Activated T-helper 2 cell treated with anti-CD3 and anti-CD28 coated beads, Interferon-gamma antibody, Interleukin-2, Interleukin-4, amounts not matched to agents 10 μg/mL and 5 μg/mL and 100 μg/mL, durations not matched to agents 14 hours and 24 hours and 36 hours (primary cell): ENCODE results near the gene FAM184B. TPM values are rescaled to one million over a fixed set of nuclear protein-coding genes. Genes with fewer than 3 reads are reported as not detected.

Experiments
- DNase-seq: peaks from one replicate; pipeline ENCODE4 v3.0.0; 2021; ENCODE audit warnings: low spot score
- H3K27ac Mint-ChIP-seq: one replicate; pipeline ENCODE4 v1.8.0; 2021; ENCODE audit warnings: mixed read lengths
- H3K27me3 Mint-ChIP-seq: one replicate; pipeline ENCODE4 v1.8.0; 2021; ENCODE audit warnings: low read depth, mixed read lengths
- H3K36me3 Mint-ChIP-seq: one replicate; pipeline ENCODE4 v1.8.0; 2021; ENCODE audit warnings: low read depth, mixed read lengths
- H3K4me1 Mint-ChIP-seq: one replicate; pipeline ENCODE4 v1.8.0; 2021; ENCODE audit warnings: low read depth, mixed read lengths
- H3K4me3 Mint-ChIP-seq: one replicate; pipeline ENCODE4 v1.8.0; 2021; ENCODE audit warnings: low read depth, mild to moderate bottlenecking, moderate library complexity, mixed read lengths
- H3K9me3 Mint-ChIP-seq: one replicate; pipeline ENCODE4 v1.8.0; 2021; ENCODE audit warnings: mixed read lengths
- intact Hi-C: fragments of 100-400 bp; cut with micrococcal nuclease; formaldehyde crosslinking; loops from one replicate; pipeline ENCODE4 v1.15.1; 2023
- total RNA-seq: library from RNA; stranded (reverse); gene quantifications from 2 replicates; pipeline ENCODE4 v1.2.3, GENCODE V29; 2022

Gene FAM184B
- not detected in 2 replicates for total RNA-seq

GRCh38 chr4:17781300-17782287, at the start of gene FAM184B:
FAM184B (minus strand) TSS chr4:17781621; CDS start chr4:17781299, 322 bp downstream.
- Mint-ChIP-seq H3K36me3 (no peaks in the 10 kb centered on the region), H3K9me3 (no peaks in the 10 kb centered on the region), H3K27ac (no peak within 1 kb of the TSS), H3K27me3 (peaks cover 44% of the 10 kb centered on the region), H3K4me1 (peaks cover 10% of the 10 kb centered on the region), H3K4me3 (peak within 1 kb of the TSS; percentile 13)
- DNase-seq = no peak
- intact Hi-C loops = no loop called here

GRCh38 chr4:17823871-17824669, 42.6 kb upstream of the FAM184B start:
- Mint-ChIP-seq H3K36me3 (peaks cover 70% of the 10 kb centered on the region), H3K27me3 (no peaks in the 10 kb centered on the region), H3K4me1 (peaks cover 45% of the 10 kb centered on the region), H3K27ac (peak overlapping the region; percentile 51), H3K9me3 (no peaks in the 10 kb centered on the region), H3K4me3 (no peak overlapping the region)
- intact Hi-C loops = no loop called here
- DNase-seq = no peak

- Mint-ChIP-seq H3K27me3 (no peaks in the 10 kb centered on the region), H3K36me3 (peaks cover 69% of the 10 kb centered on the region), H3K9me3 (no peaks in the 10 kb centered on the region), H3K27ac (no peak overlapping the region), H3K4me1 (peaks cover 55% of the 10 kb centered on the region), H3K4me3 (peak overlapping the region; percentile 49)
- intact Hi-C loops = loop anchor here (1.0 to 10.0 kb wide), 4 partner anchors 138 to 1592 kb away; partner anchors contain the start of gene TAPT1
- DNase-seq = no peak
These were observed 35.6 kb upstream of the FAM184B start for GRCh38 chr4:17817027-17817426.

DNA sequence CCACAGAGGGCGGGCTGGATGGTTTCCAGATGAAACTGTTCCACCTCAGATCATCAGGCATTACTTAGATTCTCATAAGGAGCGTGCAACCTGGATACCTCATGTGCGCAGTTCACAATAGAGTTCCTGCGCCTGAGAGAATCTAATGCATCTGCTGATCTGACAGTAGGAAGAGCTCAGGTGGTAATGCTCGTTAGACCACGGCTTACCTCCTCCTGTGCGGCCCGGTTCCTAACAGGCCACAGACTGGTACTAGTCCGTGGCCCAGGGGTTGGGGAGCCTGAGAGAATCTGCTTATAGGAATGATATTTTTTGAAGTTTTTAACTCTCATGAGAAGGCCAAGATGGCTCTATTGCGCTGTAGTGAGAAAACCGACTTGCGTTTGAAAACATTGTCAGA, 34.7 kb upstream of the FAM184B start:
- H3K36me3 Mint-ChIP-seq = peaks cover 68% of the 10 kb centered on the region
- peak overlapping the region; percentile 19 for H3K27ac Mint-ChIP-seq
- intact Hi-C loops = loop anchor here (10.0 kb wide), 3 partner anchors 139 to 1591 kb away; partner anchors contain the start of gene TAPT1
- peaks cover 55% of the 10 kb centered on the region for H3K4me1 Mint-ChIP-seq
- no peaks in the 10 kb centered on the region for H3K9me3 Mint-ChIP-seq
- H3K27me3 Mint-ChIP-seq = no peaks in the 10 kb centered on the region
- no peak for DNase-seq
- no peak overlapping the region for H3K4me3 Mint-ChIP-seq

DNA sequence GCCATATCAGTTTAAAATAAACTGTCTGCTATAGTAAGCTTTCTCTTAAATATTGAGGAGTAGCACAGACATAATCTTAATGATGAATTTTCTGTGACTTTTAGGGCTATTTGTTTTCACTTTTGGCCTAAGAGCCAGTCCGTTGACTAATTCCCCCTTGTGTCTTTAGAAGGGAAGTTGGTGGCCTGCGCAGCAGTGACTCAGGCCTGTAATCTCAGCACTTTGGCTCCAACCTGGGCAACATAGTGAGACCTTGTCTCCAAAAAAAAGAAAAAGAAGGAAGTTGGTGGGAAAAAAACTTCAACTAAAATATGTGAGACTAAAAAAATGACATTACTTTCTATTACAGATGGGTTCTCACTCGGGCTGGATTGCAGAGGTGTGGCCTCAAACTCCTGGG, 32.7 kb upstream of the FAM184B start:
- H3K4me3 Mint-ChIP-seq = no peak overlapping the region
- H3K36me3 Mint-ChIP-seq = peaks cover 74% of the 10 kb centered on the region
- no peaks in the 10 kb centered on the region for H3K27me3 Mint-ChIP-seq
- no peak for DNase-seq
- intact Hi-C loops = loop anchor here (5.0 to 10.0 kb wide), 4 partner anchors 141 to 1589 kb away; partner anchors contain the start of genes QDPR and TAPT1
- peak overlapping the region; percentile 44 for H3K27ac Mint-ChIP-seq
- peaks cover 52% of the 10 kb centered on the region for H3K4me1 Mint-ChIP-seq
- H3K9me3 Mint-ChIP-seq = no peaks in the 10 kb centered on the region

DNA sequence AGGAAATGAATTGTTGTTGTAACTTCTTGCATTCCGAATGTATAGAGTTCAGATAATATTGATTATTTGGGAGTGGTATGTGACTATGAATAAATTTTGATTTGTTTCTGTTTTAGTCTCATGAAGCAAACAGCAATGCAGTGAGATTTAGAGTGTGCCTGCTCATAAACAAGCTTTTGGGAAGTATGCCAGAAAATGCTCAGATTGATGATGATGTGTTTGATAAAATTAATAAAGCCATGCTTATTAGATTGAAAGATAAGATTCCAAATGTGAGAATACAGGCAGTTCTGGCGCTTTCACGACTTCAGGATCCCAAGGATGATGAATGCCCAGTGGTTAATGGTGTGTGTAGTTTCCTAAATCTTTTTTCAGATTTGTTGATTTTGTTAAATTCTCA, 31.4 kb upstream of the FAM184B start:
- H3K4me1 Mint-ChIP-seq = peaks cover 55% of the 10 kb centered on the region
- intact Hi-C loops = loop anchor here (5.0 to 10.0 kb wide), 4 partner anchors 142 to 1588 kb away; partner anchors contain the start of genes QDPR and TAPT1

GRCh38 chr4:17812125-17812524, 30.7 kb upstream of the FAM184B start:
- Mint-ChIP-seq H3K4me3 (peak overlapping the region; percentile 100), H3K27me3 (no peaks in the 10 kb centered on the region), H3K9me3 (no peaks in the 10 kb centered on the region), H3K4me1 (peaks cover 56% of the 10 kb centered on the region), H3K27ac (peak overlapping the region; percentile 91), H3K36me3 (peaks cover 76% of the 10 kb centered on the region)
- intact Hi-C loops = loop anchor here (5.0 to 10.0 kb wide), 4 partner anchors 143 to 1587 kb away; partner anchors contain the start of genes QDPR and TAPT1
- DNase-seq = no peak

More for the DNA sequence above, 31.4 kb upstream of the FAM184B start:
- H3K27ac Mint-ChIP-seq = peak overlapping the region; percentile 16
- H3K4me3 Mint-ChIP-seq = peak overlapping the region; percentile 100
- no peak for DNase-seq
- H3K36me3 Mint-ChIP-seq = peaks cover 76% of the 10 kb centered on the region
- H3K27me3 Mint-ChIP-seq = no peaks in the 10 kb centered on the region
- H3K9me3 Mint-ChIP-seq = no peaks in the 10 kb centered on the region

- peak overlapping the region; percentile 100 for H3K27ac Mint-ChIP-seq
- peaks cover 70% of the 10 kb centered on the region for H3K36me3 Mint-ChIP-seq
- H3K4me3 Mint-ChIP-seq = peak overlapping the region; percentile 100
- no peaks in the 10 kb centered on the region for H3K9me3 Mint-ChIP-seq
- H3K27me3 Mint-ChIP-seq = no peaks in the 10 kb centered on the region
- peaks cover 57% of the 10 kb centered on the region for H3K4me1 Mint-ChIP-seq
- intact Hi-C loops = loop anchor here (2.0 to 10.0 kb wide), 5 partner anchors 144 to 1586 kb away; partner anchors contain the start of genes QDPR and TAPT1
- DNase-seq = no peak
These were observed 29.7 kb upstream of the FAM184B start for GRCh38 chr4:17811078-17811603.

- Mint-ChIP-seq H3K4me3 (peak within 1 kb of the TSS; percentile 100), H3K27ac (peak within 1 kb of the TSS; percentile 100), H3K36me3 (peaks cover 69% of the 10 kb centered on the region), H3K27me3 (no peaks in the 10 kb centered on the region), H3K4me1 (peaks cover 62% of the 10 kb centered on the region), H3K9me3 (no peaks in the 10 kb centered on the region)
- intact Hi-C loops = loop anchor here (1.0 to 10.0 kb wide), 8 partner anchors 144 to 1586 kb away; partner anchors contain the start of genes LAP3, LCORL, QDPR and TAPT1
- peak; percentile 99 for DNase-seq
These were observed 29.0 kb upstream of the FAM184B start, which contains the start of the genes DCAF16 and NCAPG for GRCh38 chr4:17810260-17811077. DCAF16 (minus strand) TSS chr4:17810757; CDS start chr4:17804141, 6,616 bp downstream. NCAPG (plus strand) TSS chr4:17810979; CDS start chr4:17811078, 99 bp downstream.

DNA sequence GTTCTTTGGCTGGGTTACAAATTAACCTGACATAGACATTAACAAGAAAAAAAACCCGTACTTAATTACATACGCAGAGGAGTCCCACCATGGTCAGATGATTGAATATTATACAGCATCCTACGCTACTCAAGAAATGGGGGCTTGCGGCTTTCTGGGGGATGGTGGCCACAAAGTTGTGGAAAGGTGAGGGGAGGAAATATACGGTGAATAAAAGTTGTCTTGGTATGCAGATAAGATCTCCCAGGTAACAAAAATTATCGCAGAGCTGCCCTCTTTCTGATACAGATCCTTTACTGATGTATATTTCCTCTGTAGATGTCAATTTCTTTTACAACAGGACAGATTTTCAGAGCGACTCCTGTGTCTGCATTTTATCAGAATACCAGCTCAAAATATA, 28.2 kb upstream of the FAM184B start:
- peak overlapping the region; percentile 100 for H3K4me3 Mint-ChIP-seq
- H3K27ac Mint-ChIP-seq = peak overlapping the region; percentile 100
- no peaks in the 10 kb centered on the region for H3K9me3 Mint-ChIP-seq
- intact Hi-C loops = loop anchor here (1.0 to 10.0 kb wide), 8 partner anchors 145 to 1585 kb away; partner anchors contain the start of genes LAP3, LCORL, QDPR and TAPT1
- H3K36me3 Mint-ChIP-seq = peaks cover 67% of the 10 kb centered on the region
- H3K27me3 Mint-ChIP-seq = no peaks in the 10 kb centered on the region
- DNase-seq = no peak
- peaks cover 59% of the 10 kb centered on the region for H3K4me1 Mint-ChIP-seq

DNA sequence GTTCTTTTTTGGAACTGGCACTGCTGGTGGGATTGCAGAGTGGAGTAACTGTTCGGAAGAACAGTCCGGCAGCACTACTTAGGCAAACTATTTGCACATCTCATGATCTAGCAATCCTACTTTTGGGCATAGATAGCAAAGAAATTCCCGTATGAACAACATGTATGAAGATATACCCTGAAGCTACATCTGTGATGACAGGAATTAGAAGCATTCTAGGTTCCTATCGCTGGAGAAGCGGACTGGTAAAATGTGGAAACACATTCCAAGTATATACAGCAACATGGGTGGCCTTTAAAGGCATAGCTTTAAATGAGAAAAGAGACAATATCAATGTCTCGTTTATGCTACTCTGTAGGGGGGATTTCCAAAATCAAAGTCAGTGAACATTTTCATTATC, 26.0 kb upstream of the FAM184B start:
- Mint-ChIP-seq H3K9me3 (no peaks in the 10 kb centered on the region), H3K27me3 (no peaks in the 10 kb centered on the region), H3K4me1 (peaks cover 48% of the 10 kb centered on the region), H3K36me3 (peaks cover 74% of the 10 kb centered on the region), H3K4me3 (peak overlapping the region; percentile 100), H3K27ac (peak overlapping the region; percentile 63)
- intact Hi-C loops = no loop called here
- DNase-seq = no peak
